ENCODE measurements around the gene TMSB15C. TPM values are rescaled to one million over a fixed set of nuclear protein-coding genes. Genes with fewer than 3 reads are reported as not detected.

TMSB15C gene
- total and polyA plus RNA-seq, 10 of the 15 experiments (the other 5 are each of a cell fraction or from before 2014, with no cell fraction given) = 0.69 to 10.1 (median 5.3) TPM

DNA sequence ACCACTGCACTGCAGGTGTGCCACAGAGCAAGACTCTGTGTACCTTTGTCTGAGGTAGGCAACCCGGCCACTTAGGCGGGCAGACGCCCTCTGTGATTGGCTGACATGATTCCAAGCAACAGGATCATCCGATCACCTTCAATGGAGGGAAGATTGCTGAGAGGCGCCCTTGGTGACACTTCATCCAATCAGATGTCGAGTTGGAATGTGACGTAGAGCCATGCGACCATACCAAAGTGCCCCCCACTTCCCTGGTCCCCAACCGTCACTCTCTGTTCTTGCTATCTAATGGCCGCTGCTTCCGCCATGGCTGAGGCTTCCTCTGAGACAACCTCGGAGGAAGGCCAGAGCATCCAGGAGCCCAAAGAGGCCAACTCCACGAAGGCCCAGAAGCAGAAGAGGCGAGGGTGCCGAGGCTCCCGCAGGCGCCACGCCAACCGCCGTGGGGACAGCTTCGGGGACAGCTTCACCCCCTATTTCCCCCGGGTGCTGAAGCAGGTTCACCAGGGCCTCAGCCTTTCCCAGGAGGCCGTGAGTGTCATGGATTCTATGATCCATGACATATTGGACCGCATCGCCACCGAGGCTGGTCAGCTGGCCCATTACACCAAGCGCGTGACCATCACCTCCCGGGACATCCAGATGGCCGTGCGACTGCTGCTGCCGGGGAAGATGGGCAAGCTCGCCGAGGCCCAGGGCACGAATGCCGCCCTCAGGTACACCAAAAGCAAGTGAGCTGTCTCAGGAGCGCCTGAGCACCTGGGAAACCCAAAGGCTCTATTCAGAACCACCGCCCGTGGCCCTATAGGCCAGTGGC is 36.1 kb downstream of the TMSB15C start, which contains the start of gene H2BW2 (continued):
- TF ChIP-seq TCF3 (IDR thresholded peaks at IDR 0.05; ENCODE audit: borderline replicate concordance, insufficient read depth, low read depth, low read length) (no peak), HSF1 (IDR thresholded peaks at IDR 0.05; ENCODE audit: low read depth, low read length) (no peak), KDM1A (IDR thresholded peaks at IDR 0.05; ENCODE audit: borderline replicate concordance) (no peak)

Other genes starting within 250 kb of the TMSB15C start
Only the 7 nearest of the 8 such genes appear.
- gene TMSB15B, start 113.6 kb downstream of the TMSB15C start, total RNA-seq (2014; rRNA removed) = 10.4 and 12.2 TPM in 2 replicates
- 8.8 and 10.0 TPM in 2 replicates for gene TMSB15B, start 113.6 kb downstream of the TMSB15C start, total RNA-seq (2014; rRNA removed; fragmentation: Illumina TruSeq; extraction: Trizol)
- gene TMSB15B, start 113.6 kb downstream of the TMSB15C start, total RNA-seq (2021) = 10.3 and 13.9 TPM in 2 replicates
- 22.4 and 27.2 TPM in 2 replicates for gene TMSB15B, start 113.6 kb downstream of the TMSB15C start, polyA plus RNA-seq (2011; rRNA removed)
- gene TMSB15B, start 113.6 kb downstream of the TMSB15C start, polyA plus RNA-seq (2014; fragmentation: Illumina TruSeq; extraction: Trizol) = 12.2 and 16.1 TPM in 2 replicates
- 10 to 100 TPM; 38.6 to 45.2 TPM for gene TMSB15B, start 113.6 kb downstream of the TMSB15C start, polyA plus RNA-seq (2014; fragmentation: Nextera tagmentation; extraction: Ambion mirVana)
- 9.9 and 10.0 TPM in 2 replicates for gene TMSB15B, start 113.6 kb downstream of the TMSB15C start, polyA plus RNA-seq (2014; rRNA removed)
- 10 to 100 TPM; 27.5 to 35.2 TPM for gene TMSB15B, start 113.6 kb downstream of the TMSB15C start, polyA plus RNA-seq (2016; fragmentation: Nextera tagmentation; extraction: Ambion mirVana)
- not detected in 2 replicates for gene H2BW1, start 62.5 kb downstream of the TMSB15C start, total RNA-seq (2014; rRNA removed)
- not detected in 2 replicates for gene H2BW1, start 62.5 kb downstream of the TMSB15C start, total RNA-seq (2014; rRNA removed; fragmentation: Illumina TruSeq; extraction: Trizol)
- gene H2BW1, start 62.5 kb downstream of the TMSB15C start, total RNA-seq (2021) = not detected in 2 replicates
- not detected in 2 replicates for gene H2BW1, start 62.5 kb downstream of the TMSB15C start, polyA plus RNA-seq (2011; rRNA removed)
- not detected in 2 replicates for gene H2BW1, start 62.5 kb downstream of the TMSB15C start, polyA plus RNA-seq (2014; fragmentation: Illumina TruSeq; extraction: Trizol)
- gene H2BW1, start 62.5 kb downstream of the TMSB15C start, polyA plus RNA-seq (2014; fragmentation: Nextera tagmentation; extraction: Ambion mirVana) = not detected
- not detected in 2 replicates for gene H2BW1, start 62.5 kb downstream of the TMSB15C start, polyA plus RNA-seq (2014; rRNA removed)
- gene H2BW1, start 62.5 kb downstream of the TMSB15C start, polyA plus RNA-seq (2016; fragmentation: Nextera tagmentation; extraction: Ambion mirVana) = not detected
- not detected in 2 replicates for gene H2BW2, start 36.3 kb downstream of the TMSB15C start, total RNA-seq (2014; rRNA removed)
- gene H2BW2, start 36.3 kb downstream of the TMSB15C start, total RNA-seq (2014; rRNA removed; fragmentation: Illumina TruSeq; extraction: Trizol) = not detected in 2 replicates
- gene H2BW2, start 36.3 kb downstream of the TMSB15C start, total RNA-seq (2021) = not detected in 2 replicates
- gene H2BW2, start 36.3 kb downstream of the TMSB15C start, polyA plus RNA-seq (2011; rRNA removed) = not detected in 2 replicates
- gene H2BW2, start 36.3 kb downstream of the TMSB15C start, polyA plus RNA-seq (2014; fragmentation: Illumina TruSeq; extraction: Trizol) = not detected in 2 replicates
- gene H2BW2, start 36.3 kb downstream of the TMSB15C start, polyA plus RNA-seq (2014; fragmentation: Nextera tagmentation; extraction: Ambion mirVana) = not detected
- not detected in 2 replicates for gene H2BW2, start 36.3 kb downstream of the TMSB15C start, polyA plus RNA-seq (2014; rRNA removed)
- not detected for gene H2BW2, start 36.3 kb downstream of the TMSB15C start, polyA plus RNA-seq (2016; fragmentation: Nextera tagmentation; extraction: Ambion mirVana)
- gene ZCCHC18, start 36.3 kb upstream of the TMSB15C start, total RNA-seq (2014; rRNA removed) = 2.0 and 3.5 TPM in 2 replicates
- gene ZCCHC18, start 36.3 kb upstream of the TMSB15C start, total RNA-seq (2014; rRNA removed; fragmentation: Illumina TruSeq; extraction: Trizol) = 1.7 and 3.8 TPM in 2 replicates
- 1.7 and 2.6 TPM in 2 replicates for gene ZCCHC18, start 36.3 kb upstream of the TMSB15C start, total RNA-seq (2021)
- gene ZCCHC18, start 36.3 kb upstream of the TMSB15C start, polyA plus RNA-seq (2011; rRNA removed) = 2.6 and 3.0 TPM in 2 replicates
- gene ZCCHC18, start 36.3 kb upstream of the TMSB15C start, polyA plus RNA-seq (2014; fragmentation: Illumina TruSeq; extraction: Trizol) = 3.0 and 4.2 TPM in 2 replicates
- gene ZCCHC18, start 36.3 kb upstream of the TMSB15C start, polyA plus RNA-seq (2014; fragmentation: Nextera tagmentation; extraction: Ambion mirVana) = 1 to 10 TPM; 1.0 to 1.7 TPM
- 3.1 and 3.6 TPM in 2 replicates for gene ZCCHC18, start 36.3 kb upstream of the TMSB15C start, polyA plus RNA-seq (2014; rRNA removed)
- 1 to 10 TPM; 2.1 to 2.6 TPM for gene ZCCHC18, start 36.3 kb upstream of the TMSB15C start, polyA plus RNA-seq (2016; fragmentation: Nextera tagmentation; extraction: Ambion mirVana)
- gene SLC25A53, start 80.8 kb upstream of the TMSB15C start, total RNA-seq (2014; rRNA removed) = 7.5 and 8.9 TPM in 2 replicates
- gene SLC25A53, start 80.8 kb upstream of the TMSB15C start, total RNA-seq (2014; rRNA removed; fragmentation: Illumina TruSeq; extraction: Trizol) = 6.7 and 7.9 TPM in 2 replicates
- 5.5 and 5.6 TPM in 2 replicates for gene SLC25A53, start 80.8 kb upstream of the TMSB15C start, total RNA-seq (2021)
- 11.4 and 13.9 TPM in 2 replicates for gene SLC25A53, start 80.8 kb upstream of the TMSB15C start, polyA plus RNA-seq (2011; rRNA removed)
- gene SLC25A53, start 80.8 kb upstream of the TMSB15C start, polyA plus RNA-seq (2014; fragmentation: Illumina TruSeq; extraction: Trizol) = 9.4 and 10.1 TPM in 2 replicates
- gene SLC25A53, start 80.8 kb upstream of the TMSB15C start, polyA plus RNA-seq (2014; fragmentation: Nextera tagmentation; extraction: Ambion mirVana) = 1 to 10 TPM; 4.1 to 5.0 TPM
- gene SLC25A53, start 80.8 kb upstream of the TMSB15C start, polyA plus RNA-seq (2014; rRNA removed) = 8.3 and 10.2 TPM in 2 replicates
- 1 to 10 TPM; 6.6 to 7.3 TPM for gene SLC25A53, start 80.8 kb upstream of the TMSB15C start, polyA plus RNA-seq (2016; fragmentation: Nextera tagmentation; extraction: Ambion mirVana)
- gene FAM199X, start 90.2 kb upstream of the TMSB15C start, total RNA-seq (2014; rRNA removed) = 9.3 and 12.6 TPM in 2 replicates
- 9.1 and 9.4 TPM in 2 replicates for gene FAM199X, start 90.2 kb upstream of the TMSB15C start, total RNA-seq (2014; rRNA removed; fragmentation: Illumina TruSeq; extraction: Trizol)
- 9.6 and 9.9 TPM in 2 replicates for gene FAM199X, start 90.2 kb upstream of the TMSB15C start, total RNA-seq (2021)
- gene FAM199X, start 90.2 kb upstream of the TMSB15C start, polyA plus RNA-seq (2011; rRNA removed) = 8.9 and 14.8 TPM in 2 replicates
- gene FAM199X, start 90.2 kb upstream of the TMSB15C start, polyA plus RNA-seq (2014; fragmentation: Illumina TruSeq; extraction: Trizol) = 8.6 and 10.4 TPM in 2 replicates
- 1 to 10 TPM; 2.4 to 2.7 TPM for gene FAM199X, start 90.2 kb upstream of the TMSB15C start, polyA plus RNA-seq (2014; fragmentation: Nextera tagmentation; extraction: Ambion mirVana)
- gene FAM199X, start 90.2 kb upstream of the TMSB15C start, polyA plus RNA-seq (2014; rRNA removed) = 5.9 and 7.3 TPM in 2 replicates
- gene FAM199X, start 90.2 kb upstream of the TMSB15C start, polyA plus RNA-seq (2016; fragmentation: Nextera tagmentation; extraction: Ambion mirVana) = 10 to 100 TPM in 1 of 2 experiments, 1 to 10 TPM in 1; 9.7 to 10.9 TPM
- not detected in 2 replicates for gene ESX1, start 178.7 kb upstream of the TMSB15C start, total RNA-seq (2014; rRNA removed)
- gene ESX1, start 178.7 kb upstream of the TMSB15C start, total RNA-seq (2014; rRNA removed; fragmentation: Illumina TruSeq; extraction: Trizol) = not detected in 2 replicates
- not detected in 2 replicates for gene ESX1, start 178.7 kb upstream of the TMSB15C start, total RNA-seq (2021)
- gene ESX1, start 178.7 kb upstream of the TMSB15C start, polyA plus RNA-seq (2011; rRNA removed) = not detected in 2 replicates
- gene ESX1, start 178.7 kb upstream of the TMSB15C start, polyA plus RNA-seq (2014; fragmentation: Illumina TruSeq; extraction: Trizol) = not detected in 2 replicates
- gene ESX1, start 178.7 kb upstream of the TMSB15C start, polyA plus RNA-seq (2014; fragmentation: Nextera tagmentation; extraction: Ambion mirVana) = not detected
- not detected in 2 replicates for gene ESX1, start 178.7 kb upstream of the TMSB15C start, polyA plus RNA-seq (2014; rRNA removed)
- not detected for gene ESX1, start 178.7 kb upstream of the TMSB15C start, polyA plus RNA-seq (2016; fragmentation: Nextera tagmentation; extraction: Ambion mirVana)